Smooth muscle cell (in vitro differentiated cells): ENCODE results near the gene MRM2. TPM values are rescaled to one million over a fixed set of nuclear protein-coding genes. Genes with fewer than 3 reads are reported as not detected.

Source experiments
- DNase-seq: peaks from one replicate; lab custom pipeline; 2025; ENCODE audit not compliant: unreplicated experiment; lab: John Stamatoyannopoulos, UW
- H2AFZ ChIP-seq: fragments of 200-600 bp; sonication (generic); 2 replicates; pipeline ENCODE4 v1.6.0; 2016; ENCODE audit warnings: antibody characterized with exemption, low read depth, mild to moderate bottlenecking
- H3F3A ChIP-seq: fragments of 200-600 bp; sonication (generic); 2 replicates; pipeline ENCODE4 v1.6.0; 2017; ENCODE audit warnings: antibody characterized with exemption, low read depth
- H3K27ac ChIP-seq: fragments of 200-600 bp; sonication (generic); 2 replicates; pipeline ENCODE4 v1.5.1; 2016; ENCODE audit warnings: low read depth, mild to moderate bottlenecking
- H3K27me3 ChIP-seq: fragments of 200-600 bp; sonication (generic); 2 replicates; pipeline ENCODE4 v1.6.1; 2016; ENCODE audit warnings: low read depth, mild to moderate bottlenecking
- H3K36me3 ChIP-seq: fragments of 200-600 bp; sonication (generic); 2 replicates; pipeline ENCODE4 v1.5.1; 2016; ENCODE audit warnings: low read depth
- H3K4me1 ChIP-seq: fragments of 200-600 bp; sonication (generic); 2 replicates; pipeline ENCODE4 v1.5.1; 2016; ENCODE audit warnings: low read depth
- H3K4me2 ChIP-seq: fragments of 200-600 bp; sonication (generic); 2 replicates; pipeline ENCODE4 v1.6.0; 2016; ENCODE audit warnings: mild to moderate bottlenecking
- H3K4me3 ChIP-seq: fragments of 200-600 bp; sonication (generic); 2 replicates; pipeline ENCODE4 v1.5.1; 2016; ENCODE audit warnings: mild to moderate bottlenecking
- H3K79me2 ChIP-seq: fragments of 200-600 bp; sonication (generic); 2 replicates; pipeline ENCODE4 v1.6.0; 2016; ENCODE audit warnings: low read depth, mild to moderate bottlenecking
- H3K9ac ChIP-seq: fragments of 200-600 bp; sonication (generic); 2 replicates; pipeline ENCODE4 v1.6.0; 2016; ENCODE audit warnings: low read depth
- H3K9me3 ChIP-seq: fragments of 200-600 bp; sonication (generic); replicated peaks from 2 replicates; pipeline ENCODE4 v1.5.1; 2016; ENCODE audit warnings: low read depth
- H4K20me1 ChIP-seq: fragments of 200-600 bp; sonication (generic); 2 replicates; pipeline ENCODE4 v1.6.0; 2016; ENCODE audit warnings: low read depth
- CTCF ChIP-seq: fragments of 200-600 bp; sonication (generic); IDR thresholded peaks from 2 replicates; pipeline ENCODE4 v1.5.1; 2017; ENCODE audit warnings: borderline replicate concordance, mild to moderate bottlenecking, antibody characterized with exemption; ENCODE audit not compliant: insufficient read depth, poor library complexity, severe bottlenecking
- WGBS: methylation state at CpG from one replicate; pipeline ENCODE4 v1.1.7; 2016; ENCODE audit warnings: low lambda C conversion rate; 5-methylcytosine and 5-hydroxymethylcytosine counted together
- polyA plus RNA-seq: library from polyadenylated mRNA; unstranded; fragments of >200 nt; fragmentation: Nextera tagmentation; extraction: Ambion mirVana; gene quantifications from 2 replicates; pipeline ENCODE4 v1.2.1, GENCODE V29; 2016
- total RNA-seq: library from RNA; depleted of rRNA; stranded (reverse); fragments of >200 nt; gene quantifications from 2 replicates; pipeline ENCODE4 v1.2.3, GENCODE V29; 2014

Gene MRM2
- total and polyA plus RNA-seq, 2 experiments from 2014 or later: 17.1 to 30.8 TPM

DNA sequence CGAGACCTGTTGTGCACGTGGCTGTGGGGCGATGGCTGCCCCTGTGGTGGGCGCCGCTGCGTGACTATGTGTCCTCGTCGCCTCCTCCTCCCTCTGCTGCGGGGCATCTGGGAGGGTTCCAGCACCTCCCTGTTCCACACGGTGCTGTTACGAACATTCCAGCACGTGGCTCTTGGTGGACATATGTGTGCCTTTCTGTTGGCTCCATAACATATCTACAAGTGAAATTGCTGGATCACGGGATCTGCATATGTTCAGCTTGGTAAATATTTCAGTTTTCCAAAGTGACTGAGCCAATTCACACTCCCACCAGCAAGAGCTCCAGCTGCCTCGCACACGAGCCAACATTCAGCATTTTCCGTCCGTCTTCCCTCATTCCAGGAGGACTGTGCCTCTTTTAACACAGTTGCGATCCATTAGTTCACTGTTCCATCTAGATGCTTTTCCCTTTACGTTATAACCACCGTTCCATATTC lies 47.1 kb upstream of the MRM2 start:
- Histone ChIP-seq H3K36me3 (no peaks in the 10 kb centered on the region), H3F3A (no peaks in the 10 kb centered on the region), H3K27me3 (no peaks in the 10 kb centered on the region), H2AFZ (no peak overlapping the region), H3K4me1 (no peaks in the 10 kb centered on the region), H3K9me3 (no peaks in the 10 kb centered on the region), H3K27ac (no peak overlapping the region), H3K9ac (no peak overlapping the region), H4K20me1 (peaks cover 43% of the 10 kb centered on the region), H3K4me3 (no peak overlapping the region), H3K4me2 (no peak overlapping the region), H3K79me2 (no peaks in the 10 kb centered on the region)
- no peak for TF ChIP-seq CTCF
- DNase-seq: no peak
- 95% methylated on average over 20 of the region's 20 CpGs for WGBS

DNA sequence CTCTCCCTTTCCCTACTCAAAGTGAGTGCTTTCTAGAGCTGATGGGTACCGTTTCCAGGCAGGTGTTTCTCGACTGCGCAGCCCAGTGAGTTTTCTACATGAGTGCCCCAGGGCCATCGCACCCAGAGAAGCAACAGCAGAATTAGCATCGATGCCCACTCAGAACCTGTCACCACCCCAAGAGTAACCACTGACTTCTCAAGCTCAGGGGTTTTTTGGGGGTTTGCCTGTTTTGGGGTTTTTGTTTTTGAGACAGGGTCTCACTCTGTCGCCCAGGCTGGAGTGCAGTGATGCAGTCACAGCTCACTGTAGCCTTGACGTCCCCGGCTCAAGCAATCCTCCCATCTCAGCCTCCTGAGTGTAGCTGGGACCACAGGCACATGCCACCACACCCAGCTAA lies 46.5 kb upstream of the MRM2 start:
- Histone ChIP-seq H2AFZ (no peak overlapping the region), H3K4me2 (no peak overlapping the region), H3K27me3 (no peaks in the 10 kb centered on the region), H3K27ac (no peak overlapping the region), H3K4me1 (no peaks in the 10 kb centered on the region), H3K4me3 (no peak overlapping the region), H4K20me1 (peaks cover 48% of the 10 kb centered on the region), H3F3A (no peaks in the 10 kb centered on the region), H3K9ac (no peak overlapping the region), H3K36me3 (no peaks in the 10 kb centered on the region), H3K9me3 (no peaks in the 10 kb centered on the region), H3K79me2 (no peaks in the 10 kb centered on the region)
- no peak for TF ChIP-seq CTCF
- WGBS: 99% methylated on average over 8 of the region's 8 CpGs
- DNase-seq: no peak

GRCh38 chr7:2287745-2288144 lies 45.7 kb upstream of the MRM2 start:
- no peak overlapping the region for H3K4me3 ChIP-seq
- no peak for DNase-seq
- no peak overlapping the region for H3K4me2 ChIP-seq
- no peaks in the 10 kb centered on the region for H3K27me3 ChIP-seq
- H3K4me1 ChIP-seq: no peaks in the 10 kb centered on the region
- H3K9me3 ChIP-seq: no peaks in the 10 kb centered on the region
- no peak overlapping the region for H2AFZ ChIP-seq
- no peaks in the 10 kb centered on the region for H3F3A ChIP-seq
- peaks cover 54% of the 10 kb centered on the region for H4K20me1 ChIP-seq
- H3K9ac ChIP-seq: no peak overlapping the region
- H3K79me2 ChIP-seq: no peaks in the 10 kb centered on the region
- no peak for TF ChIP-seq CTCF
- no peaks in the 10 kb centered on the region for H3K36me3 ChIP-seq
- no peak overlapping the region for H3K27ac ChIP-seq
- WGBS: 97% methylated on average over 8 of the region's 8 CpGs

DNA sequence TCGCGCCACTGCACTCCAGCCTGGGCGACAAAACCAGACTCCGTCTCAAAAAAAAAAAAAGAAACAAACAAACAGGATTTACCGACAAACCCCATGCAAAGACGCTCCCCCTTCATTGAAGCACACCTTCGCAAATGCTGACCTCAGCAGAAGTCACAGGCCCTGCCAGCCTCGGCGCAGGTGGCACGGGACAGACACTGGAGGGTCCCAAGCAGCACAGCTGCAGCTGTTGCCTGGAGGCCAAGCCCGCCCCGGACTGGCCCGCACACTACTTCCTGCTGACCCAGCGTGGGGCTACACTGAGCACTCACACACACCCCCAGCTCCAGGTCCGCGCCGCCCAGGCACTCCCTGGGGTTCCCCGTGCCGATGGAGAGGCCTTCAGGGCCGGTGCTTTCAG lies 41.1 kb upstream of the MRM2 start:
- Histone ChIP-seq H4K20me1 (peaks cover 73% of the 10 kb centered on the region), H3K9me3 (no peaks in the 10 kb centered on the region), H3K27ac (no peak overlapping the region), H3K36me3 (no peaks in the 10 kb centered on the region), H2AFZ (no peak overlapping the region), H3K27me3 (no peaks in the 10 kb centered on the region), H3K9ac (no peak overlapping the region), H3K4me1 (no peaks in the 10 kb centered on the region), H3K79me2 (peaks cover 4% of the 10 kb centered on the region), H3K4me3 (no peak overlapping the region), H3F3A (no peaks in the 10 kb centered on the region), H3K4me2 (no peak overlapping the region)
- WGBS: 97% methylated on average over 20 of the region's 20 CpGs
- TF ChIP-seq CTCF: no peak
- no peak for DNase-seq
